Psoas muscle (tissue), 8 donors: ENCODE data around the gene SCYGR1. TPM values are rescaled to one million over a fixed set of nuclear protein-coding genes. Genes with fewer than 3 reads are reported as not detected.

Experiments used
- ATAC-seq, 4 donors: fragments of 200-7000 bp; cut with Tn5 transposase; one replicate each; pipeline ENCODE4 v1.9.1; 2020; ENCODE audit warnings: moderate library complexity in 3 of 4, mild to moderate bottlenecking in 2 of 4
- DNase-seq, 2 donors: peaks; one replicate each; pipeline ENCODE4 v3.0.0-alpha.2; 2020
- H3K27ac ChIP-seq: fragments of 200-600 bp; one replicate; pipeline ENCODE4 v1.8.0; 2022
- H3K27me3 ChIP-seq, 3 donors: fragments of 200-600 bp in 1 of 3; one replicate each; pipeline versions ENCODE4 v1.6.1 to v1.8.0; 2013 to 2022; ENCODE audit warnings: low read length in 2 of 3, mild to moderate bottlenecking in 2 of 3, moderate library complexity in 1 of 3; ENCODE audit not compliant: insufficient read depth in 3 of 3
- H3K36me3 ChIP-seq, 2 donors: fragments of 200-600 bp in 1 of 2; one replicate each; pipeline versions ENCODE4 v1.6.1 to v1.8.0; 2013 to 2022; ENCODE audit warnings: low read depth in 1 of 2, mild to moderate bottlenecking in 1 of 2, moderate library complexity in 1 of 2; ENCODE audit not compliant: insufficient read depth in 1 of 2
- H3K4me1 ChIP-seq: fragments of 200-600 bp; one replicate; pipeline ENCODE4 v1.8.0; 2022
- H3K4me3 ChIP-seq: fragments of 200-600 bp; one replicate; pipeline ENCODE4 v1.8.0; 2022; ENCODE audit warnings: mild to moderate bottlenecking
- H3K9me3 ChIP-seq: fragments of 200-600 bp; one replicate; pipeline ENCODE4 v1.8.0; 2022
- WGBS, 3 donors: extraction: QIAGEN DNeasy Blood & Tissue Kit; methylation state at CpG; one replicate each; pipeline versions ENCODE4 v1.1.6 to v1.1.7; 2013; 5-methylcytosine and 5-hydroxymethylcytosine counted together
- intact Hi-C, 2 donors: fragments of 100-400 bp; cut with DNase I; formaldehyde crosslinking; loops; one replicate each; pipeline versions ENCODE4 v1.11.0 to v1.14.2; 2022
- polyA plus RNA-seq, 3 donors: library from polyadenylated mRNA; stranded (reverse); fragments of 200-250 nt; gene quantifications; one replicate each; pipeline ENCODE4 v1.2.3, GENCODE V29; 2013
- total RNA-seq, 4 donors: library from RNA; stranded (reverse); fragmentation: NEBNext Ultra II Directional in 2 of 4; extraction: Animal tissue kit (Norgen Biotek cat#: 25700) in 2 of 4; gene quantifications; one replicate each; pipeline versions ENCODE4 v1.2.1 to v1.2.4, GENCODE V29; 2021 to 2023
- TF ChIP-seq, protein P1 (sequence below): fragments of 200-600 bp; IDR thresholded peaks from one replicate; pipeline ENCODE4 v1.8.0; 2022; ENCODE audit warnings: antibody characterized with exemption
- donor health status: healthy with polysubstance abuse.
- donor health status: DM: no; HTN: no; CAD: no; lungs with moderate emphysema.
- donor health status: Bipolar disorder and iron deficiency.
- donor health status: healthy.
- donor health status: DM: yes; HTN: yes; CAD: no.
- donor health status: DM: no; HTN: no; CAD: no.
- donor health status: DM: no; HTN: no; CAD: no.
- donor health status: DM: yes; HTN: yes; CAD: no.

Gene SCYGR1
- total and polyA plus RNA-seq, 7 donors: not detected

DNA sequence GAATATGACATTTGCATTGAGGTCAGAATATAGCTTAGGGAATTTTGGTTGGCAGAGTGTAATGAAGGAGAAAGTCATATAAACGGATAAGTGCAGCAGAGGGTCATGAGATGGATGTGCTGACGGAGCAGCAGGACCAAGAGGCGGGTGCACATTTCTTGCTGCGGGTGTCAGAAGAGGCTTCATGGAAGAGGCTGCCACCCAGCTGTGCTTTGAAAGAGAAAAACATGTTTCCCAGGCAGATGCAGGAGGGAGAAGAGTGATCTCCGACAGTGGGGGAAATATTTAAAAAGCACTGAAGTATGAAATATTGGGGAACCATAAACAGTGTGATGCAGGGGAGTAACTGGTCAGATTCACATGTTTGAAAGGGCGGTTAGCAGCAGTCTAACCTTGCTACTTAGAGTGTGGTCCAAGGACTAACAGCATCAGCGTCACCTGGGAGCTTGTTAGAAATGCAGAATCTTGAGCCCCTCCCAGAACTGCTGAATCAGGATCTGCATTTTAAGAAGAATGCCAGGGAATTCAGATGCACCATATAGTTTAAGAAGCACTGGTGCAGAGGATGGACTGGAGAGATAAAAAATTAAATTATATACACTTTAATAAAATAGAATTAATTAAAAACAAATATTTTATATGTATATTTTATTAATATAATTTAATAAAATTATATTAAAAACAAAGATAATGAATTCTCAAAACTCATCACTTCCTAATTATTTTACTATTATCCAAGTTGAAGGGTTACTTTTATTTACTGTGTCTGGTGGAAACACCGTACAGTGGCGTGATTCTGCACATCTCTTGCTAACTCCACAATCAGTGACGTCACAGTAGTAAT lies 36.1 kb upstream of the SCYGR1 start:
- TF ChIP-seq, protein P1, sequence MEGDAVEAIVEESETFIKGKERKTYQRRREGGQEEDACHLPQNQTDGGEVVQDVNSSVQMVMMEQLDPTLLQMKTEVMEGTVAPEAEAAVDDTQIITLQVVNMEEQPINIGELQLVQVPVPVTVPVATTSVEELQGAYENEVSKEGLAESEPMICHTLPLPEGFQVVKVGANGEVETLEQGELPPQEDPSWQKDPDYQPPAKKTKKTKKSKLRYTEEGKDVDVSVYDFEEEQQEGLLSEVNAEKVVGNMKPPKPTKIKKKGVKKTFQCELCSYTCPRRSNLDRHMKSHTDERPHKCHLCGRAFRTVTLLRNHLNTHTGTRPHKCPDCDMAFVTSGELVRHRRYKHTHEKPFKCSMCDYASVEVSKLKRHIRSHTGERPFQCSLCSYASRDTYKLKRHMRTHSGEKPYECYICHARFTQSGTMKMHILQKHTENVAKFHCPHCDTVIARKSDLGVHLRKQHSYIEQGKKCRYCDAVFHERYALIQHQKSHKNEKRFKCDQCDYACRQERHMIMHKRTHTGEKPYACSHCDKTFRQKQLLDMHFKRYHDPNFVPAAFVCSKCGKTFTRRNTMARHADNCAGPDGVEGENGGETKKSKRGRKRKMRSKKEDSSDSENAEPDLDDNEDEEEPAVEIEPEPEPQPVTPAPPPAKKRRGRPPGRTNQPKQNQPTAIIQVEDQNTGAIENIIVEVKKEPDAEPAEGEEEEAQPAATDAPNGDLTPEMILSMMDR: no peak
- 61 to 71% (median 66%) methylated on average over 10 of the region's 10 CpGs for WGBS, 3 donors
- Histone ChIP-seq H3K36me3 (no peaks in the 10 kb centered on the region), H3K9me3 (no peaks in the 10 kb centered on the region), H3K4me1 (no peaks in the 10 kb centered on the region), H3K27me3 (no peaks in the 10 kb centered on the region), H3K27ac (no peak overlapping the region), H3K4me3 (no peak overlapping the region)
- DNase-seq: no peak
- intact Hi-C loops: no loop called here
- no peak for ATAC-seq

- TF ChIP-seq, protein P1: no peak
- ATAC-seq: no peak
- no peaks in the 10 kb centered on the region for H3K27me3 ChIP-seq
Observed at GRCh38 chr2:227420087-227421052, 32.6 kb upstream of the SCYGR1 start.

GRCh38 chr2:227416701-227417100 lies 29.0 kb upstream of the SCYGR1 start:
- Histone ChIP-seq H3K4me1 (peaks cover 5% of the 10 kb centered on the region), H3K36me3 (no peaks in the 10 kb centered on the region), H3K27me3 (no peaks in the 10 kb centered on the region), H3K27ac (no peak overlapping the region), H3K4me3 (no peak overlapping the region), H3K9me3 (no peaks in the 10 kb centered on the region)
- 48 to 55% (median 53%) methylated on average over 4 of the region's 4 CpGs for WGBS, 3 donors
- DNase-seq (no peak), ATAC-seq (peak in 1 of 4 donors; percentile 38)
- TF ChIP-seq, protein P1: no peak
- intact Hi-C loops: no loop called here

More at GRCh38 chr2:227420087-227421052, 32.6 kb upstream of the SCYGR1 start:
- Histone ChIP-seq H3K4me1 (peaks cover 4% of the 10 kb centered on the region), H3K4me3 (no peak overlapping the region), H3K27ac (no peak overlapping the region), H3K9me3 (no peaks in the 10 kb centered on the region), H3K36me3 (no peaks in the 10 kb centered on the region)
- DNase-seq: no peak
- 87 to 94% (median 92%) methylated on average over 15 of the region's 15 CpGs for WGBS, 3 donors
- intact Hi-C loops: no loop called here

DNA sequence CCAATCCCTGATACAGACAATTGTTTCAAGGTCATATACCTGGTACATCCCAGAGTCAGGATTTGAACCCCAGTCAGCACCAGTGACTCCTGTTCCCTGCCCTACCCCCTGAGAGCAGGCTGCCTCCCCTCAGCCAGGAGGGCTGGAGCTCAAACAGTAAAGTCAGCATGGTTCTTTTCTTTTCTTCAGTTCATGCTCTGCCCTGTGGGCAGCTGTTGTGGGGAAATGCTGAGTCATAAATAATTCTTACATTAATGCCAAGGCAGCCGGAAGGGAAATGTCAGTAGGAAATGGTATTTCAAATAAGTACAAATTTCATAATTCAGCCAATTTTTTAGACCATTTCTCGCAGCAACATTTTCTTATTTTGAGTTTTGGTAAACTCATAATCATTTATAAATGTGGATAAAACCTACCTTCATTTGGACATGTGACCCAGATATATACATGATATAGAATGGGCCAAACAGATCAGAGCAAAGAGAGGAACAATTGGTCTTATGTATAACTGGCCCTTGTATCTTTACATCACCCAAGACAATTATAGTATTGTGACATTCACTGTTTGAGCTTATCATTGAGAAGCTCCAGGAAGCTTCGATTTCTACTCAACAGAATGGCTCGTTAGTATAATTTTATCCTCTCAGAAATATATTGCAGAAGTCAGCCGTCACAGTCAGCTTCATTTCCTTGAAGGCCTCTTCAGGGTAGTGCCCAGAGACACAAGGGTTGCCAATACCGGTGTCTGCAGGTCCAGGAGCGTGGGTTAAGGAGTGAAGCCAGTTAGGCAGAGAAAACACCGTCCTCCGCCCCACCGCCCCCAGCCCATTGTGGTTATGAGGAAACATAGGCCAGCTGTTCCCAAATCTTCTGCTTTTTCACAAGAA lies 28.0 kb upstream of the SCYGR1 start:
- TF ChIP-seq, protein P1: no peak
- H3K4me3 ChIP-seq: no peak overlapping the region
- H3K27ac ChIP-seq: peak overlapping the region; percentile 30
- no peaks in the 10 kb centered on the region for H3K27me3 ChIP-seq
- 31 to 45% (median 34%) methylated on average over 10 of the region's 10 CpGs for WGBS, 3 donors
- H3K36me3 ChIP-seq: no peaks in the 10 kb centered on the region
- ATAC-seq (peak; percentile 60 to 71 (median 64)), DNase-seq (peak; percentile 52 to 62)
- peaks cover 5% of the 10 kb centered on the region for H3K4me1 ChIP-seq
- no peaks in the 10 kb centered on the region for H3K9me3 ChIP-seq
- intact Hi-C loops: no loop called here
